GM15510 (cell line): Measurements from ENCODE around the gene USP25.

ENCODE experiments used
- POLR2A ChIP-seq: IDR thresholded peaks from 3 replicates; pipeline ENCODE4 v1.6.1; 2011; ENCODE audit warnings: borderline replicate concordance; ENCODE audit not compliant: insufficient read length; ENCODE audit errors: extremely low read depth

USP25 gene

DNA sequence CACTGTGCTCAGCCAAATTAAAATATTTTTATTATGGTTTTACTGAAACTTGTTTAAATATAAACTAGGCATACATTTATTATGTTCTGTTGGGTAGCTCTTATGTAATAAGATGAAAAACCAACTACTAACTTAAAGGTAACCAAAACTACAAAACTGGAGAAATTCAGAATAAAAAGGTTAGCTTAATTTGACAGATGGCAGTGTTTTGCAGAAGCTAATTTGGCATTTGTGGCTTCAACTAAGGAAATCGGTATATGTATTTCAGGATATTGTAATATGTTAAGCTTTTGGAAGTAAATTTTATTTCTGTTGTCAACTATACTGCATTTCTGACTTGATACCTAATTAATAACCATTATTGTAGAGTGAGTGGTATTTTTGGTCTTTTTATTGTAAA lies 18.8 kb downstream of the USP25 start:
- TF ChIP-seq POLR2A, result no peak

- no peak for TF ChIP-seq POLR2A
These were observed 19.5 kb downstream of the USP25 start for GRCh38 chr21:15749082-15749860.

GRCh38 chr21:15749861-15750159 lies 20.0 kb downstream of the USP25 start:
- TF ChIP-seq POLR2A, result no peak

- no peak for TF ChIP-seq POLR2A
These were observed 21.3 kb downstream of the USP25 start for GRCh38 chr21:15751037-15751436.

- TF ChIP-seq POLR2A, result no peak
These were observed 21.8 kb downstream of the USP25 start for GRCh38 chr21:15751546-15751945.

DNA sequence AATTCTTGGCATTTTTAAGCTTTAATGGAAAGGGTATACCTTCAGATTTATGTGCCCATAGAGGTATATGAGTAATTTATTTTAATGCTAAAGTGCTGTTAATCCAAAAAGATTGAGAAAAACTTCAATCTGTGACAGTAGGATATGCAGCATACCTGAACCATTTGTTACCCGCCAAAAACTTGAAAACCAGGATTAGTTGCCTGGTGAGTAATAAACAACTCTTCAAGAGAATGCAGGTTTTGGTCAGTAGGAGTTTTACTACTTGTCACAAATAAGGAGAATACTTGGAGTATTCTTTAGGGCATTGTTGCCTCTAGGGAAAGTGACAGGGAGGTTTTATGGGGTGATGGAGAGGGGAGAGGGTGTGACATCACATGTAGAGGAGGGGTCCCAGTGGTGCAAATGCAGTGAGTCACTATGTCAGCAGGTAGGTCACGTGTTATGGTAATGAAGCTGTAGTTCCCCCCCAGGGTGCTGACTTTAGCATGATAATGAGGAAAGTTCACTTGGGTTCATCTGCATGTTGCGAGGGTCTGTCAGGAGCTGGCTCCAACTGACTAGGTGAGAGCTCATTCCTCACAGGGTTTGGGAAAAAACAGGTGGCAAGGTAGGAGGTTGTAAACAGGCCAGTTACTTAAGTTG lies 23.1 kb downstream of the USP25 start:
- no peak for TF ChIP-seq POLR2A

GRCh38 chr21:15753741-15754140 lies 24.0 kb downstream of the USP25 start:
- no peak for TF ChIP-seq POLR2A

GRCh38 chr21:15754640-15755039 lies 24.9 kb downstream of the USP25 start:
- no peak for TF ChIP-seq POLR2A

- TF ChIP-seq POLR2A, result no peak
These were observed 25.3 kb downstream of the USP25 start for GRCh38 chr21:15755125-15755524.

- TF ChIP-seq POLR2A, result no peak
These were observed 29.7 kb downstream of the USP25 start for GRCh38 chr21:15759469-15759868.

DNA sequence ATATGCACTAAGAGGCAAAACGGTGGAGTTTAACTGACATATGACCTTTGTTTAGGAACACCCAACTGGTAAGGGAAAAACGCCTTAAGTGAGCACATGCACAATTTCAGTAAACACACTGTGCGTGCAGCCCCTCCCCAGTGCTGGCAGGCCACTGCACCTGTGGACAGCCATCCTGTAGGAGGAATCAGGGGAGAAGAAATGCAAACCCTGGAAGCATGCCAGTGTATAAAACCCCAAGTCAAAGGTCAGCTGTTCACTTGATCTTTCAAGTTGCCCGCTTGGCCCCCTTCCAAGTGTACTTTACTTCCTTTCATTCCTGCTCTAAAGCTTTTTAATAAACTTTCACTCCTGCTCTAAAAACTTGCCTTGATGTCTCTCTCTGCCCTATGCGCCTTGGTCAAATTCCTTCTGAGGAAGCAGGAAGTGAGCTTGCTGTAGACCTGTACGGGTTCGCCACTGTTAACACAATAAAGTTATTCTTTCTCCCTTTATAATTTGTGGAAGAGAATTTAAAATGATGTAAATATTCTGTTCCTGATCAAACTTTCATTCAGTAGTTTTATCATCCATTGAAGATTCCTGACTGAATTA lies 31.8 kb downstream of the USP25 start:
- TF ChIP-seq POLR2A, result no peak

GRCh38 chr21:15763359-15763758 lies 33.6 kb downstream of the USP25 start:
- TF ChIP-seq POLR2A, result no peak

DNA sequence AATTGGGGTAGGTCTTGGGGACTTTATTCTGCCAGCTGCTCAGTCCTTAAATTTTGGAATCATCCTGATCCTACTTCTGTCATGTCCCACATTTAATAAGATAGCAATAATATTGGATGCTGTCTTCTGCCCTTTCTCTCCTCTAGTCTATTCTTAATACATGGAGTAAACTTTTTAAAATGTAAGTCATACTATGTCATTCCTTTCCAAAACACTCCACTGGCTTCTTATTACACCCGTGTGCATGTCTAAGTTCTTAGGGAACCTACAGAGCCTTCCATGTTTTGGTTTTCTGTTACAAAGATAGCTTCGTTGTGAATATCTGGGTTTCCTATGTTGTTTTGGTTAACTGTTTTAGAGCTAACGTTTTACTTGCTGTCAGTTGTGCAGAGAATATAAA lies 35.1 kb downstream of the USP25 start:
- TF ChIP-seq POLR2A, result no peak

GRCh38 chr21:15766952-15767603 lies 37.3 kb downstream of the USP25 start:
- no peak for TF ChIP-seq POLR2A

- TF ChIP-seq POLR2A, result no peak
These were observed 38.3 kb downstream of the USP25 start for GRCh38 chr21:15768045-15768601.

GRCh38 chr21:15768853-15769252 lies 39.1 kb downstream of the USP25 start:
- no peak for TF ChIP-seq POLR2A

DNA sequence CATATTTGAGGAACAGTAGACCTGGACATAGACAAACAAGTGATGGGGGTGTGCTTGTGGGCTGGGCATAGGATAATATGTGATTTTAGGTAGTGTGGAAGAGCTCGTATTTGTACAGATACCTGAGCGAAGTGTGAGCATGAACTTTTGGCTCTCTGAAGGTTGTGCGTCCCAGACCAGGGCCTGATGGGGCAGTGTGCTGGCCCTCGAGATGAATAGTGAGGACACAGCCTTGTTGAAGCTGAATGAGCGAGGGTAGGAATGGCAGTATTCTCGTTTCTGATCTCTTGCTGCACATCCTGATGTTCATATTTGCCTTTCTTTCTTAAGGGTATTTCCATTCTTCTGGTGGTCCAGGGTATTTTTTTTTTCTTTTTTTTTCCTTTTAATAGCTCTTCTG lies 41.5 kb downstream of the USP25 start:
- TF ChIP-seq POLR2A, result no peak
